Skeletal muscle tissue (tissue), 4 donors: ENCODE measurements around the gene MYO3B. TPM values are rescaled to one million over a fixed set of nuclear protein-coding genes. Genes with fewer than 3 reads are reported as not detected.
"Not testable (repeated sequence)": the region's sequence is repeated elsewhere in the genome, so short reads cannot be mapped to it uniquely, and the experiment has no call there.

Source experiments
- H3K27ac ChIP-seq: one replicate; pipeline ENCODE4 v1.7.0; 2013; ENCODE audit warnings: mild to moderate bottlenecking, low read depth, low read length, inconsistent platforms
- H3K27me3 ChIP-seq, 3 donors: one replicate each; pipeline ENCODE4 v1.7.0; 2013; ENCODE audit warnings: low read length in 3 of 3; ENCODE audit not compliant: control insufficient read depth in 3 of 3, insufficient read depth in 3 of 3
- H3K36me3 ChIP-seq, 3 donors: one replicate each; pipeline ENCODE4 v1.7.0; 2013; ENCODE audit warnings: low read length in 3 of 3; ENCODE audit not compliant: control insufficient read depth in 3 of 3, insufficient read depth in 3 of 3
- H3K4me1 ChIP-seq, 3 donors: one replicate each; pipeline ENCODE4 v1.7.0; 2013; ENCODE audit warnings: low read length in 3 of 3, mild to moderate bottlenecking in 3 of 3; ENCODE audit not compliant: control insufficient read depth in 3 of 3, insufficient read depth in 3 of 3
- H3K4me3 ChIP-seq, 3 donors: one replicate each; pipeline ENCODE4 v1.7.0; 2013; ENCODE audit warnings: low read length in 3 of 3
- H3K9ac ChIP-seq, 3 donors: one replicate each; pipeline ENCODE4 v1.7.0; 2013; ENCODE audit warnings: low read length in 3 of 3, mild to moderate bottlenecking in 3 of 3, moderate library complexity in 2 of 3, low read depth in 1 of 3
- H3K9me3 ChIP-seq, 3 donors: one replicate each; pipeline ENCODE4 v1.7.0; 2013; ENCODE audit warnings: low read length in 3 of 3; ENCODE audit not compliant: control insufficient read depth in 3 of 3
- total RNA-seq: library from RNA; depleted of rRNA; stranded (reverse); fragments of >200 nt; gene quantifications from one replicate; pipeline ENCODE4 v1.2.3, GENCODE V29; 2014
- donor health status: Osteomylitis.

Gene MYO3B
- total RNA-seq, 1 donor from 2014 or later = under 0.01 TPM

- Histone ChIP-seq H3K27me3 (no peaks in the 10 kb centered on the region), H3K36me3 (no peaks in the 10 kb centered on the region), H3K27ac (no peak overlapping the region), H3K9me3 (no peaks in the 10 kb centered on the region), H3K9ac (no peak overlapping the region), H3K4me3 (no peak overlapping the region), H3K4me1 (no peaks in the 10 kb centered on the region)
These were observed 87.4 kb downstream of the MYO3B start for GRCh38 chr2:170265321-170265720.

GRCh38 chr2:170266358-170266757 lies 88.4 kb downstream of the MYO3B start:
- H3K27me3 ChIP-seq = no peaks in the 10 kb centered on the region
- H3K4me1 ChIP-seq = peaks cover 1 to 3% (median 2%) of the 10 kb centered on the region in 3 donors
- H3K36me3 ChIP-seq = no peaks in the 10 kb centered on the region
- H3K9ac ChIP-seq = no peak overlapping the region
- H3K9me3 ChIP-seq = no peaks in the 10 kb centered on the region
- H3K27ac ChIP-seq = no peak overlapping the region
- no peak overlapping the region for H3K4me3 ChIP-seq

GRCh38 chr2:170267071-170267470 lies 89.1 kb downstream of the MYO3B start:
- Histone ChIP-seq H3K4me3 (no peak overlapping the region), H3K27me3 (no peaks in the 10 kb centered on the region), H3K27ac (no peak overlapping the region), H3K9me3 (no peaks in the 10 kb centered on the region), H3K36me3 (no peaks in the 10 kb centered on the region), H3K4me1 (peaks cover 3% of the 10 kb centered on the region in 3 donors), H3K9ac (no peak overlapping the region)

- peaks cover 3% of the 10 kb centered on the region in 3 donors for H3K4me1 ChIP-seq
These were observed 92.4 kb downstream of the MYO3B start for GRCh38 chr2:170270278-170270864.

GRCh38 chr2:170271340-170271739 lies 93.4 kb downstream of the MYO3B start:
- Histone ChIP-seq H3K4me3 (no peak overlapping the region), H3K36me3 (no peaks in the 10 kb centered on the region), H3K27ac (no peak overlapping the region), H3K9me3 (no peaks in the 10 kb centered on the region), H3K4me1 (peaks cover 3% of the 10 kb centered on the region in 3 donors), H3K27me3 (no peaks in the 10 kb centered on the region), H3K9ac (no peak overlapping the region)

More at GRCh38 chr2:170270278-170270864, 92.4 kb downstream of the MYO3B start:
- no peak overlapping the region for H3K4me3 ChIP-seq
- no peaks in the 10 kb centered on the region for H3K9me3 ChIP-seq
- no peaks in the 10 kb centered on the region for H3K27me3 ChIP-seq
- H3K27ac ChIP-seq = no peak overlapping the region
- no peak overlapping the region for H3K9ac ChIP-seq
- no peaks in the 10 kb centered on the region for H3K36me3 ChIP-seq

GRCh38 chr2:170276056-170276455 lies 98.1 kb downstream of the MYO3B start:
- Histone ChIP-seq H3K4me3 (no peak overlapping the region), H3K9me3 (no peaks in the 10 kb centered on the region), H3K27ac (no peak overlapping the region), H3K36me3 (no peaks in the 10 kb centered on the region), H3K27me3 (no peaks in the 10 kb centered on the region), H3K9ac (no peak overlapping the region), H3K4me1 (peaks cover 0 to 3% (median 3%) of the 10 kb centered on the region in 3 donors)

GRCh38 chr2:170276925-170277629 lies 99.1 kb downstream of the MYO3B start:
- H3K27me3 ChIP-seq = no peaks in the 10 kb centered on the region
- H3K4me3 ChIP-seq = no peak overlapping the region
- H3K27ac ChIP-seq = no peak overlapping the region
- H3K36me3 ChIP-seq = no peaks in the 10 kb centered on the region
- H3K9me3 ChIP-seq = no peaks in the 10 kb centered on the region
- no peaks in the 10 kb centered on the region for H3K4me1 ChIP-seq
- no peak overlapping the region for H3K9ac ChIP-seq

GRCh38 chr2:170277951-170278350 lies 100.0 kb downstream of the MYO3B start:
- H3K36me3 ChIP-seq = no peaks in the 10 kb centered on the region
- no peaks in the 10 kb centered on the region for H3K27me3 ChIP-seq
- H3K27ac ChIP-seq = no peak overlapping the region
- H3K4me1 ChIP-seq = no peaks in the 10 kb centered on the region
- H3K4me3 ChIP-seq = no peak overlapping the region
- no peaks in the 10 kb centered on the region for H3K9me3 ChIP-seq
- no peak overlapping the region for H3K9ac ChIP-seq

- H3K9me3 ChIP-seq, H3K4me1 ChIP-seq, H3K27me3 ChIP-seq, H3K4me3 ChIP-seq, H3K9ac ChIP-seq, H3K36me3 ChIP-seq, H3K27ac ChIP-seq: not testable (repeated sequence)
These were observed 101.7 kb downstream of the MYO3B start for GRCh38 chr2:170279615-170280014.

GRCh38 chr2:170282851-170283250 lies 104.9 kb downstream of the MYO3B start:
- H3K27ac ChIP-seq = no peak overlapping the region
- no peak overlapping the region for H3K4me3 ChIP-seq
- no peaks in the 10 kb centered on the region for H3K36me3 ChIP-seq
- no peaks in the 10 kb centered on the region for H3K27me3 ChIP-seq
- no peaks in the 10 kb centered on the region for H3K4me1 ChIP-seq
- H3K9me3 ChIP-seq = no peaks in the 10 kb centered on the region
- no peak overlapping the region for H3K9ac ChIP-seq
